Mononuclear cell (primary cell): ENCODE data around the gene CCR3. TPM values are rescaled to one million over a fixed set of nuclear protein-coding genes. Genes with fewer than 3 reads are reported as not detected.
A peak's percentile ranks its signal among the peaks of the same experiment; 100 is the strongest.
"Not testable (repeated sequence)": the region's sequence is repeated elsewhere in the genome, so short reads cannot be mapped to it uniquely, and the experiment has no call there.

Source experiments
- H3K27me3 ChIP-seq: 2 replicates; pipeline ENCODE4 v1.6.0; 2011; ENCODE audit warnings: low read length, control low read depth; ENCODE audit not compliant: insufficient read depth
- H3K4me1 ChIP-seq: 2 replicates; pipeline ENCODE4 v1.5.1; 2011; ENCODE audit warnings: mild to moderate bottlenecking, low read length, control low read depth; ENCODE audit not compliant: insufficient read depth
- H3K4me3 ChIP-seq: 2 replicates; pipeline ENCODE4 v1.5.1; 2011; ENCODE audit warnings: mild to moderate bottlenecking, low read length, moderate library complexity
- H3K9me3 ChIP-seq: 2 replicates; pipeline ENCODE4 v1.5.1; 2011; ENCODE audit warnings: low read depth, mild to moderate bottlenecking, control low read depth, low read length
- total RNA-seq: library from RNA; depleted of rRNA; stranded (reverse); fragments of >200 nt; gene quantifications from one replicate; pipeline ENCODE4 v1.2.3, GENCODE V29; 2012

CCR3 gene
- total RNA-seq = 0.52 TPM

GRCh38 chr3:46242120-46242519 is at the start of gene CCR3:
Gene CCR3 (plus strand): TSS chr3:46242460. CDS start chr3:46265159, 22,699 bp downstream.
- Histone ChIP-seq H3K27me3 (no peaks in the 10 kb centered on the region), H3K9me3 (no peaks in the 10 kb centered on the region), H3K4me3 (peak within 1 kb of the TSS; percentile 3), H3K4me1 (peaks cover 17% of the 10 kb centered on the region)

DNA sequence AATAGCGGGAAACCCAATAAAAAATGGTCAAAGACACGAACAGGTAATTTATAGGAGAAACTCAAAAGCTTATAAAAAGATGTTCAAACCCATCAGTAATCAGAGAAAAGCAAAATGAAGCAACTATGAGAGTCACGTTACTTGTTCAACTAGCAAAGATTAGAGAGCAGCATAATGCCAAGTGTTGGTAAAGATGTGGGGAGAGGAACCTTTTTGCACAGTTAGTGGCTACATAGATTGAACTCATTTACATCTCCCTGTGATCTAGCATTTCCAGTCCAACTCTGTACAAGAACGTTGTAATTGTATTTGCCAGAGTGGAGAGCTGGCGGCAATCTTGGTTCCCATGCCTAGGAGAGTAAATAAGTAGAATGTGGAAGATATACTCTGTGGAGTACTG is 49.3 kb upstream of the CCR3 start:
- Histone ChIP-seq H3K27me3 (no peaks in the 10 kb centered on the region), H3K4me3 (no peak overlapping the region), H3K4me1 (peaks cover 34% of the 10 kb centered on the region), H3K9me3 (peaks cover 11% of the 10 kb centered on the region)

- H3K9me3 ChIP-seq = peaks cover 11% of the 10 kb centered on the region
- peaks cover 34% of the 10 kb centered on the region for H3K4me1 ChIP-seq
- no peaks in the 10 kb centered on the region for H3K27me3 ChIP-seq
- H3K4me3 ChIP-seq = no peak overlapping the region
These were observed 48.8 kb upstream of the CCR3 start for GRCh38 chr3:46193436-46193835.

DNA sequence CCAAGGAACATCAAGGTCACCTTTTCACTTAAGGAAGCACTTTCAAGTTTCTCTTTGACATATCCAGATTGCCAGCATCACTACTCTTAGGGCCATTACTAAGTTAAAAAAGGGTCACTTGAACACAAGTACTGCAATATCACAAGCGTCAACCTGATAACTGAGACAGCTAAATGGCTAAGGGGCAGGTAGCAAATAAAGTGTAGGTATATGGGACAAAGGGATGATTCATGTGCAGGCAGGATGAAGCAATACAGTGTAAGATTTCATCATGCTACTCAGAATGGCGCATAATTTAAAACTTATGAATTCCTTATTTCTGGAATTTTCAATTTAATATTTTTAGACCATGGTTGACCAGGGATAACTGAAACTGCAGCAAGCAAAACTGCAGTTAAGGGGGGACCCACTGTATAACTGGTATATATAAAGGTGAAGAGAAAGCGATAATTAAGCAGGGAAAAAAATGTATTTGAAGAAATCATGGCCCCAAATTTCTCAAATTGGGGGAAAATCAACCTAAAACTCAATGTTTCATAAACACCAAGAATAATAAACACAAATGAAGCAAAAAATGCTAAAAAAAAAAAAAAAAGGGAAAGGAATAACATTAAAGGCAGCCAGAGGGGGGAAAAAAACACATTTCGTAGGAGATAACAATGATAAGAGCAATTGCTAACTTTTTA is 47.2 kb upstream of the CCR3 start:
- Histone ChIP-seq H3K27me3 (no peaks in the 10 kb centered on the region), H3K4me1 (peaks cover 29% of the 10 kb centered on the region), H3K9me3 (peaks cover 11% of the 10 kb centered on the region), H3K4me3 (no peak overlapping the region)

GRCh38 chr3:46196261-46196957 is 45.9 kb upstream of the CCR3 start:
- no peak overlapping the region for H3K4me3 ChIP-seq
- H3K9me3 ChIP-seq = peaks cover 11% of the 10 kb centered on the region
- H3K4me1 ChIP-seq = peaks cover 30% of the 10 kb centered on the region
- H3K27me3 ChIP-seq = no peaks in the 10 kb centered on the region

- no peak overlapping the region for H3K4me3 ChIP-seq
- peaks cover 43% of the 10 kb centered on the region for H3K4me1 ChIP-seq
- no peaks in the 10 kb centered on the region for H3K27me3 ChIP-seq
- H3K9me3 ChIP-seq = no peaks in the 10 kb centered on the region
These were observed 42.0 kb upstream of the CCR3 start for GRCh38 chr3:46200211-46200610.

- H3K4me1 ChIP-seq = peaks cover 48% of the 10 kb centered on the region
- H3K27me3 ChIP-seq = no peaks in the 10 kb centered on the region
- H3K4me3 ChIP-seq = no peak overlapping the region
- H3K9me3 ChIP-seq = no peaks in the 10 kb centered on the region
These were observed 41.5 kb upstream of the CCR3 start for GRCh38 chr3:46200790-46201189.

- H3K4me1 ChIP-seq = peaks cover 65% of the 10 kb centered on the region
- no peak overlapping the region for H3K4me3 ChIP-seq
- no peaks in the 10 kb centered on the region for H3K9me3 ChIP-seq
- H3K27me3 ChIP-seq = no peaks in the 10 kb centered on the region
These were observed 39.7 kb upstream of the CCR3 start for GRCh38 chr3:46202535-46202934.

DNA sequence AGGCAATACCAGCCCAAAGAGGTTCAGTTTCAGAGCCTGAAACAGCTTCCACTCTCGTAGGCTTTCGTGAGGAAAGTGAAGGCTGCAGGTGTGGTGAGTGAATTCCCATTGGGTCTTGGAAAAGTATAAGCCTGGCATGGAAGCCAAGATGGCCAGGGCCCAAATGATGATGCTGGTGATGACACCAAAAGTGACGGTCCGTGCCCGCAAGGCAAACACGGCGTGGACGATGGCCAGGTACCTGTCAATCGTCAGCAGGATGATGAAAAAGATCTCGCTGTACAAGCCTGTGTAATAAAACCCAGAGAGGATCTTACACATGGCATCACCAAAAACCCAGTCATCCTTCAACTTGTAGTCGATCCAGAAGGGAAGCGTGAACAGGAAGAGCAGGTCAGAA is 38.6 kb upstream of the CCR3 start:
- H3K4me3 ChIP-seq = no peak overlapping the region
- no peaks in the 10 kb centered on the region for H3K9me3 ChIP-seq
- peaks cover 76% of the 10 kb centered on the region for H3K4me1 ChIP-seq
- no peaks in the 10 kb centered on the region for H3K27me3 ChIP-seq

DNA sequence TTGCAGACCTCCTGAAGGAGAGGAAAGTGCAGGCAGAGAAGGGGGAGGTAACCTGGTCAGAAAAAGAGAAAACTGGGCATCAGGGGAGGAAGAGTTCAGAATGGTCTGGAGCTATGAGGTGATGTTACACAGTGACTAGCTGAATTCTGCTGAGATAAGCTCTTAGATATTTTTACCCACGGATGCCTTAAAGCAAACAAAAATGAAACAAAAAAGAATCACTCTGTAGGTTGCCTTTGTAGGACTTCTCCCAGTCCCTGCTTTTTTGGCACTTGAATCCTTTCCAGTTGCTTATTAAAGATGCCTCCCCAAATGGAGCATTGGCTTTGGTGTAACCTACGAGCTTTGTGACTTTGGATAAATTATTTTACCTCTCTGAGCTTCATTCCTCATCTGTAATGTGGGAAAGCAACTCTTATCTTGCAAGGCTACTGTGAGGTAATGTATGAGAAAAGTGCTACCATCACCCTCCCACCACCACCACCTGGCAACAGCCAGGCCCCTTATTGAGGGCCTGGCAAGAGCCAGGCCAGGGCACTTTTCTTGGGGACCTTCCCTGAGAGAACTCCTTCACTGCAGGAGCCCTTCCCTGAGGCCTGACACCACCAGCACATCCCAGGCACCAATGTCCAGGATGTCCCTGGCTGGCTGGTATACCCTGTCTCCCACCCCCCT is 36.8 kb upstream of the CCR3 start:
- Histone ChIP-seq H3K9me3 (no peaks in the 10 kb centered on the region), H3K4me1 (peaks cover 94% of the 10 kb centered on the region), H3K27me3 (no peaks in the 10 kb centered on the region), H3K4me3 (peak overlapping the region; percentile 79)

DNA sequence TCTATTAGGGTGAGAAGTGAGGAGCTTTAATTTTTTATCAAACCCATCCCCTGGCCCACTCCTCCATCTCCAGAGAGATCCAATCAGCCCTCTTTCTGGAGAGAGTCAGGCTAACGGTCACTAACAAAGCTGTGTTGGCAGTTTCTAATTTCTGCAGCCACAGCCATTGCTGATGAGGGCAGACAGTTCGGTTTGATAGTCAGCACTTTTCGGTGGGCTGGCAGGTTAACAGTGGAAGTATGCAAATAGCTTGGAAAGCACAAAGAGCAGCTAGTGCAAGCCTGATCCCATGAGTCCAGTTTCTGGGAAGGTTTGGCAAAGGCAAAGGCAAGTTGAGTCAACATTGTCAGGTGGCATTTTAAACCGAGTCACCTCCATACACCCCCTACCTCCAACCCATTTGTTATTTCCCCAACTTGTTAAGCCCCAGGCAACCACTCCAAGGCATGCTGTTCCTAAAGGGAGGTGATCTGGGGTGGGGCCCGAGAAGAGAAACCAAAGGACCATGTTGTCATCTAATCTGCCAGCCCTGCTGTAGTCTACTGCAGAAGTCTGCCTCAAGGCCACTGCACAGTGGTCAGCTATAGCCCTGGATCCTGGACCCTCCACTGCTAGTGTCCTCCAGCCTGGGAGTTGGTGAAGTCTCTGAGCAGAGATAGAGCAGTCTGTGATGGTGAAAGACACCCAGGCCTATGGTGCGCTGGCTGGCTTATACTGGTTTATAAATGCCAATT is 35.8 kb upstream of the CCR3 start:
- H3K9me3 ChIP-seq = no peaks in the 10 kb centered on the region
- H3K27me3 ChIP-seq = no peaks in the 10 kb centered on the region
- peak overlapping the region; percentile 79 for H3K4me3 ChIP-seq
- peaks cover 91% of the 10 kb centered on the region for H3K4me1 ChIP-seq

GRCh38 chr3:46207514-46207913 is 34.7 kb upstream of the CCR3 start:
- Histone ChIP-seq H3K4me1 (peaks cover 87% of the 10 kb centered on the region), H3K4me3 (peak overlapping the region; percentile 79)
- not testable (repeated sequence) for H3K9me3 ChIP-seq, H3K27me3 ChIP-seq

GRCh38 chr3:46208167-46208704 is 34.0 kb upstream of the CCR3 start, which contains the start of gene CCR1:
Gene CCR1 (minus strand): TSS chr3:46208313. CDS start chr3:46204313, 4,000 bp downstream.
- no peaks in the 10 kb centered on the region for H3K27me3 ChIP-seq
- peaks cover 87% of the 10 kb centered on the region for H3K4me1 ChIP-seq
- H3K4me3 ChIP-seq = peak within 1 kb of the TSS; percentile 79
- no peaks in the 10 kb centered on the region for H3K9me3 ChIP-seq

DNA sequence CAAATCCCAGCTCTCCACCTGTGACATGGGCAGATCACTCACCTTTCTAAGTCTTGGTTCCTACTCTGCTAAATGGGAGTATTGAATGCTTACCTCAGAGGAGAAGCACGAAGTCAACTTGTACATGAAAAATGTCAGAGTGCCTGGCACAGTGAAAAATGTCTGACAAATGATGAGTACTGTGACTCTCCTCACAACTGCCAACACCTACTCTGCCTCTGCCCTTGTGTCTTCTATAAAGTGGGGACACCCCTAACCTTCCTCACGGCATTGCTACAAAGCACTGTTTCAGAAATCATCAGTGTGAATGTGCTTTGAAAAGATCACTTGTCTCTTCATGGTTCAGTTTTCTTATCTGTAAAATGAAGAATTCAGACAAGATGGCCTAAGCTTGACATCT is 33.2 kb upstream of the CCR3 start:
- peaks cover 87% of the 10 kb centered on the region for H3K4me1 ChIP-seq

More for the DNA sequence above, 33.2 kb upstream of the CCR3 start:
- no peaks in the 10 kb centered on the region for H3K27me3 ChIP-seq
- H3K9me3 ChIP-seq = no peaks in the 10 kb centered on the region
- H3K4me3 ChIP-seq = no peak overlapping the region
